Chondrocyte (in vitro differentiated cells): ENCODE data around the gene GALC. TPM values are rescaled to one million over a fixed set of nuclear protein-coding genes. Genes with fewer than 3 reads are reported as not detected.

Experiments used
- DNase-seq: peaks from one replicate; pipeline ENCODE4 v3.0.0; 2021; ENCODE audit warnings: mixed read lengths, low spot score
- H3K27ac Mint-ChIP-seq: one replicate; pipeline ENCODE4 v1.8.0; 2021; ENCODE audit warnings: mild to moderate bottlenecking, moderate library complexity, mixed read lengths; ENCODE audit not compliant: unreplicated experiment
- H3K27me3 Mint-ChIP-seq: 2 replicates; pipeline ENCODE4 v1.8.0; 2021; ENCODE audit warnings: low read depth, mixed read lengths
- H3K36me3 Mint-ChIP-seq: 2 replicates; pipeline ENCODE4 v1.8.0; 2021; ENCODE audit warnings: low read depth, mixed read lengths
- H3K4me1 Mint-ChIP-seq: 2 replicates; pipeline ENCODE4 v1.8.0; 2021; ENCODE audit warnings: low read depth, mild to moderate bottlenecking, mixed read lengths
- H3K4me3 Mint-ChIP-seq: one replicate; pipeline ENCODE4 v1.8.0; 2021; ENCODE audit warnings: mild to moderate bottlenecking, moderate library complexity, mixed read lengths; ENCODE audit not compliant: unreplicated experiment
- H3K9me3 Mint-ChIP-seq: 2 replicates; pipeline ENCODE4 v1.8.0; 2021; ENCODE audit warnings: low read depth, mixed read lengths
- CTCF ChIP-seq: fragments of 200-600 bp; sonication (generic); IDR thresholded peaks from 2 replicates; pipeline ENCODE4 v1.5.0; 2021; ENCODE audit warnings: antibody characterized with exemption, mild to moderate bottlenecking, moderate library complexity
- total RNA-seq: library from RNA; stranded (reverse); gene quantifications from 3 replicates; pipeline ENCODE4 v1.2.1, GENCODE V29; 2021

Gene GALC
- total RNA-seq, 1 donor from 2014 or later: 12.3 TPM

GRCh38 chr14:87979689-87980088, 13.3 kb downstream of the GALC start:
- no peak for DNase-seq
- H3K27me3 Mint-ChIP-seq: no peaks in the 10 kb centered on the region
- H3K9me3 Mint-ChIP-seq: no peaks in the 10 kb centered on the region
- H3K36me3 Mint-ChIP-seq: peaks cover 2% of the 10 kb centered on the region
- no peak for TF ChIP-seq CTCF
- H3K4me3 Mint-ChIP-seq: no peak overlapping the region
- no peaks in the 10 kb centered on the region for H3K4me1 Mint-ChIP-seq
- no peak overlapping the region for H3K27ac Mint-ChIP-seq

GRCh38 chr14:87975636-87976035, 17.3 kb downstream of the GALC start:
- no peaks in the 10 kb centered on the region for H3K9me3 Mint-ChIP-seq

GRCh38 chr14:87971010-87971409, 22.0 kb downstream of the GALC start:
- H3K27me3 Mint-ChIP-seq: no peaks in the 10 kb centered on the region
- H3K9me3 Mint-ChIP-seq: no peaks in the 10 kb centered on the region
- H3K4me1 Mint-ChIP-seq: no peaks in the 10 kb centered on the region
- H3K4me3 Mint-ChIP-seq: no peak overlapping the region
- DNase-seq: no peak
- H3K36me3 Mint-ChIP-seq: peaks cover 4% of the 10 kb centered on the region
- no peak for TF ChIP-seq CTCF
- no peak overlapping the region for H3K27ac Mint-ChIP-seq

More at GRCh38 chr14:87975636-87976035, 17.3 kb downstream of the GALC start:
- no peak for TF ChIP-seq CTCF
- H3K4me1 Mint-ChIP-seq: no peaks in the 10 kb centered on the region
- no peak overlapping the region for H3K4me3 Mint-ChIP-seq
- H3K27me3 Mint-ChIP-seq: no peaks in the 10 kb centered on the region
- H3K27ac Mint-ChIP-seq: no peak overlapping the region
- H3K36me3 Mint-ChIP-seq: peaks cover 4% of the 10 kb centered on the region
- no peak for DNase-seq

GRCh38 chr14:87967496-87967895, 25.5 kb downstream of the GALC start:
- no peaks in the 10 kb centered on the region for H3K27me3 Mint-ChIP-seq
- TF ChIP-seq CTCF: no peak
- no peak overlapping the region for H3K27ac Mint-ChIP-seq
- no peaks in the 10 kb centered on the region for H3K9me3 Mint-ChIP-seq
- H3K36me3 Mint-ChIP-seq: peaks cover 6% of the 10 kb centered on the region
- no peak overlapping the region for H3K4me3 Mint-ChIP-seq
- H3K4me1 Mint-ChIP-seq: no peaks in the 10 kb centered on the region
- DNase-seq: no peak

GRCh38 chr14:87966816-87967215, 26.2 kb downstream of the GALC start:
- Mint-ChIP-seq H3K9me3 (no peaks in the 10 kb centered on the region), H3K27me3 (no peaks in the 10 kb centered on the region), H3K4me1 (no peaks in the 10 kb centered on the region), H3K27ac (no peak overlapping the region), H3K4me3 (no peak overlapping the region), H3K36me3 (peaks cover 7% of the 10 kb centered on the region)
- TF ChIP-seq CTCF: no peak
- no peak for DNase-seq
